Stomach smooth muscle (tissue), 2 donors: Measurements from ENCODE around the gene RNF126.

Source experiments
- H3K27ac ChIP-seq: one replicate; pipeline ENCODE4 v1.7.0; 2013; ENCODE audit warnings: mild to moderate bottlenecking, low read length, inconsistent platforms
- H3K27me3 ChIP-seq, 2 donors: one replicate each; pipeline ENCODE4 v1.7.0; 2013; ENCODE audit warnings: low read length in 2 of 2; ENCODE audit not compliant: insufficient read depth in 2 of 2, control insufficient read depth in 1 of 2
- H3K36me3 ChIP-seq, 2 donors: one replicate each; pipeline ENCODE4 v1.7.0; 2013; ENCODE audit warnings: low read length in 2 of 2; ENCODE audit not compliant: control insufficient read depth in 2 of 2, insufficient read depth in 2 of 2
- H3K4me1 ChIP-seq: one replicate; pipeline ENCODE4 v1.7.0; 2013; ENCODE audit warnings: low read length; ENCODE audit not compliant: control insufficient read depth, insufficient read depth
- H3K4me3 ChIP-seq, 2 donors: one replicate each; pipeline ENCODE4 v1.7.0; 2013; ENCODE audit warnings: low read length in 2 of 2
- H3K9ac ChIP-seq, 2 donors: one replicate each; pipeline ENCODE4 v1.7.0; 2013; ENCODE audit warnings: low read length in 2 of 2, mild to moderate bottlenecking in 1 of 2
- H3K9me3 ChIP-seq, 2 donors: one replicate each; pipeline ENCODE4 v1.7.0; 2013; ENCODE audit warnings: low read length in 2 of 2; ENCODE audit not compliant: control insufficient read depth in 2 of 2
- donor health status: healthy.
- donor health status: Pancreatic carcinoma.

Gene RNF126

DNA sequence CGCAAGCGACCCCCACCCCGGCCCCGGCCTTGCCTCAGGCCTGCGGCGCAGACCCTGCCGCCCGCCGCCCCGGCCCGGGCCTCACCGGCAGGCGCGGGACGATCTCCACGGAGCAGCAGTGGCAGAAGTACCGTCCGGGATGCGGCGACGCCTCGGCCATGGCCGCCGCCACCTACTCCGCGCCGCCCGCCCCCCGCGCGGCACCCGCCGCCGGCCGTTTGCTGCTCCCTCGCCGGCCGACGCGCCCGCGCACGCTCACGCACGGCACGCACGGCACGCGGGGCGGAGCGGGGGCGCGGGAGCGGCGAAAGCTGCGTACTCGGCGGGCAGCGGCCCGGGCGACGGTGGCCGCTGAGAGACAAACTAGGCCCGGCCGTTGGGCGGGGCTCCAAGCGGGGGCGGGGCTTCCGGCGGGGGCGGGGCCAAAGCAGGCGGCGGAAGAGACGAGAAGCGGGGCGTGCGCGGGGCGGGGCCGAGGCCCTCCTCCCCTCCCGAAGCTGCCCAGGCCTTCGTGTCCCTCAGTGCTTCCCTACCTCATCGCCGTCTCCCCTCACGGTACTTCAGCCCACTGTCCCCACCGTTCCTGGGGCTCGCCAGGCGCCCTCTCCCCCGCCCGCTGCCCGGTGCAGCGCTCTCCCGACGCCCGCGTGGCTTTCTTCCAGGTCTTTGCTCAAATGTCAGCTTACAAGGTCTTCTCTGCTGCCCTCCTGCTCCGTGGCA, at the start of gene RNF126:
TSS of gene RNF126 (minus strand) at position 253 of the 720 bp plus-strand sequence. CDS start at position 160, 93 bp downstream.
- peak within 1 kb of the TSS; percentile 76 to 81 for H3K4me3 ChIP-seq
- H3K27ac ChIP-seq = peak within 1 kb of the TSS; percentile 90
- H3K4me1 ChIP-seq = peaks cover 52% of the 10 kb centered on the region
- H3K9me3 ChIP-seq = no peaks in the 10 kb centered on the region
- no peaks in the 10 kb centered on the region for H3K27me3 ChIP-seq
- H3K9ac ChIP-seq = peak within 1 kb of the TSS; percentile 80 to 84
- H3K36me3 ChIP-seq = no peaks in the 10 kb centered on the region

DNA sequence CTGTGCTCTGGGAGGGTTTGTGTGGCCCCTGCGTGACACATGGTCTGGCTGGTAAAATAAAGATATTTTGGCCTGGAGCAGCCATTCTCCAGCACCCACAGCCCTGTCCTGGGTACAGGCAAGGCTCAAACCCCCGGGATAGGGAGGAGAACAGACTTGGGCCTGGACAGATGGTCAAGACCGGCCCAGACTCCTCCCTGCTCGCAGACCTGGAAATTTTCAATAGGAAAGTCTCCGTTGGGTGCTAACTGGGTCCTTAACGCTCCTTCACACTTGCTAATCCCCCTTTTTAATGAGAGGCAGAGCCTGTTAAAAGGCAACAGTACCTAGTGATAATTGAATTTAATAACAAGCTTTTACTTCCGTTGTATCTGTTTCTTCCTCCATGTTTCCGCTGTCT, 48.2 kb upstream of the RNF126 start:
- Histone ChIP-seq H3K4me1 (peaks cover 16% of the 10 kb centered on the region), H3K4me3 (no peak overlapping the region), H3K27me3 (peaks cover 0 to 5% of the 10 kb centered on the region in 2 donors), H3K9me3 (peaks cover 2 to 3% of the 10 kb centered on the region in 2 donors), H3K9ac (no peak overlapping the region), H3K36me3 (peaks cover 0 to 2% of the 10 kb centered on the region in 2 donors), H3K27ac (no peak overlapping the region)

DNA sequence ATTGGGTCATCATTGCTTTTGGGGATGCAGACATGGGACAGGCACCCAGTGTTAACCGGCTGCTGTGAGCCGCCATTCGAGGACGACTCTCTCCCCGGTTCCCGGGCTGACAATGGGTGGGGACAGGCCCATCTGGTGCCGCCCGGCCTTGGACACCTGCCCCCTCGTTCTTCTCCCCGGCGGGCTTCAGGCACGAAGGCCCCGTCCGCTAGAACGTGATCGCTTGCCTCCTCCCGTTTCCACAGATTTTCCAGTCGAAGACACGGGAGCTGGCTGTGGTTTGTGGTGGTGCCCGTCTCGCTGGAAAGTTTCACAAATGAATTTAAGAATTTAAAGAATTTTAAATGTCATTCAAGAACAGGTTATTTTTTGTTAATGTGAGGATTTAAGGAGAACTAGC, 47.8 kb upstream of the RNF126 start:
- H3K9ac ChIP-seq = no peak overlapping the region
- H3K9me3 ChIP-seq = peaks cover 2 to 3% of the 10 kb centered on the region in 2 donors
- no peak overlapping the region for H3K4me3 ChIP-seq
- H3K4me1 ChIP-seq = peaks cover 16% of the 10 kb centered on the region
- H3K27ac ChIP-seq = no peak overlapping the region
- peaks cover 0 to 5% of the 10 kb centered on the region in 2 donors for H3K27me3 ChIP-seq
- peaks cover 0 to 2% of the 10 kb centered on the region in 2 donors for H3K36me3 ChIP-seq

DNA sequence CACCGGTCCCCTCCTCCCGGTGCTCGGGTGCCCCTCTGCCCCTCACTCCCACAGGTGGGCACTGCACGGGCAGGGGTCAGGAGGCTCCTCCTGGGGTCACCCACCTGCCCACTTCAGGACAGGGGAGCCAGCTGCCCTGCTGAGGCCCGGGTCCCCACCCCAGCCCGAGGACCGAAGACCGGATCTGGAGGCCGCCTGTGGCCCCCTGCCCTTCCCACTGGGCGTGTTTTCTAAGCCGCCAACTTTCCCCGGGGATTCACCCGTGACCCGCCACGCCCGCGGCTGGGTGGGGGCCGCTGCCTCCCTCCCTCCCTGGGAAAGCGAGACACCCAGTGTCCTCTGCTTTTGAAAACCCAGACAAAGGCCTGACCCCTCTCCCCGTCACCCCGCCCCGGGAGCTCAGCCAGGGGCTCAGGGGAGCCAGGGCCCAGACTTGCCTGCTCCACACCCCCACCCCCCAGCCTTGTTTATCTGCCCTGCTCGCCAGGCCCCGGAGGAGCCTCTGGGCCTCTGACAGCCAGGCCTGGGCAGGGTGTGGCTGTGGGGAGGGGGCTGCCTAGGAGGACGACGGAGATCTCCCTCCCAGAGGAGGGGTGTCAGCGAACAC, 47.1 kb upstream of the RNF126 start:
- H3K4me3 ChIP-seq = peak overlapping the region; percentile 55 to 71
- no peak overlapping the region for H3K9ac ChIP-seq
- H3K27ac ChIP-seq = peak overlapping the region; percentile 31

DNA sequence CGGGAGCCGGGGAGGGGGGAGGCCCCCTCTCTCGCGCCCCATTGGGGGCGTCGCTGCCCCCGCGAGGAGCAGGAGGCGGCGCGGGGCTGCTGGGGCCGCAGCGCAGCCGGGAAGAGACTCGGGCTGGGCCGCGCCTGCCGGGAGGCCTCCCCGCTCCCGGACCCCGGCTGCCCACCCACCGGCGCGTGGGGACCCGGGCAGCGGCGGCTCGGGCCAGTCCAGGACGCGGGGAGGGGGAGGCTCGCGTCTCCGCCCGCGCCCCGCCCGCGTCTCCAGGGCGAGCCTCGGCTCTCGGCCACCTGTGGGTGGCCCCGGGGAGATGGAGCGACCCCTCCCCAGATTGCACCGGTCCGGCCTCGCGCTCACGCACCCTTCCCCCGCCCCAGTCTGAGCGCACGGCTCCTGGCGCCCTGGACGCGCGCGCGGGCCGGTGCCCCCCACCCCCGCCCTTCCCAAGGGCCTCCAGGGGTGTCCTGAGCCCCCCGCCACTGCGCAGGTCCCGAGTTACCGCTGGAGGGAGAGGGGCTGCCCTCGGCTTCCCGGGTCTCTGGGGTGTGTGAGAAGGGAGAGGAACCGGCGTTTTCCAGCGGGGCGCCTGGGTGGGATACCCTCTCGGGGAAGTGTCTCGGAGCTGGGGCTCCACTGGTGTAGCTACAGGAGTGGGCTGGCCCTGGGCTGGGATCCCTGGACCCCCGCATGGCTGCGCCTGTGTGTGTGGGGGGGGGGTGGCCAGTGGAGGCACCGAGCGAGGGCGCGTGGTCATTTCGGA, 46.4 kb upstream of the RNF126 start:
- Histone ChIP-seq H3K9ac (peak overlapping the region in 1 of 2 donors; percentile 28), H3K27me3 (peaks cover 0 to under 1% of the 10 kb centered on the region in 2 donors)

More for the DNA sequence above, 47.1 kb upstream of the RNF126 start:
- no peaks in the 10 kb centered on the region for H3K27me3 ChIP-seq
- peaks cover 16% of the 10 kb centered on the region for H3K4me1 ChIP-seq
- no peaks in the 10 kb centered on the region for H3K36me3 ChIP-seq
- H3K9me3 ChIP-seq = no peaks in the 10 kb centered on the region

DNA sequence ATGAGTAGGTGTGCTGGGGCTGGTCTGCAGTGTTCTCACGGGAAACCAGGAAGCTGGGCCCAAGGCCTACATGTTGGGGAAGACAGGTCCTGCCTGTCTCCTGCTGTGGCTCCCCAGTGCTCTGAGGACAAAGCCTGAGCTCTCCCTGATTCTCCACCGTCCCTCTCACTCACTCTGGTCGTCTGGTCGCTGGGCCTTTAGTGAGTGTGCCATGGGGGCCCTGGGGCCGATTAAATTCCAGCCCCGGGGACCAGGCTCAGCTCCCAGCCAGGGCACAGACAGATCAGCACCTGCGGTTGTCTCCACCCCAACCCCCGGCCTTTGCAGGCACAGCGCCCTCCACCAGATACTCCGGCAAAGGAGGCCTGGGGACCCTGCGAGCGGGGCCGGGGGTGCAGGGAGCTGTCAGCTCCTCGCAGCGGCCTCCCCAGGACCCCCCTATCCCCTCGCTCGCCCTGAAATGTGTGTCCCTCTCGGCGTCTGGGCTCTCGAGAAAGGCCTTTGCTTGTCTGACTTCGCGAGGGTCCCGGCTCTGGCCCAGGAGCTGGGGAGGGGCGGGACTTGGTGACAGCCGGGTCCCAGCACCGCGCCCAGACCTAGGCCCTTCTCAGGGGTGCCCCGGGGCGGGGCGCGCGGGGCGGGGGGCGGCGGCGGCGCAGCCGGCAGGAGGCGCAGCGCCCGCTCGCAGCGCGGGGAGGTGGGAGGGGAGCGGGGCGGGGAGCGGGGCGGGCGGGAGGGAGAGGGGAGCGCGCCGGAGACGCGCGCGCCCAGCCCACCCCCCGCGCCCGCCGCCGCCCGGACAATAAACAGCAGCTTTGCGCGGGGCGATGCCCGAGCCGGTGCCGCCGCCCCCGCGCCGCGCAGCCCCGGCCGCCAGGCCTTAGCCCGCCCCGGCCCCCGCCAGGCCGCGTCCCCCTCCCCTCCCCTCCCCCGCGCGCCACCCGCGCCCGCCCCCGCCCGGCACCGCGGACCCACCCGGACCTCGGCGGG, 45.4 kb upstream of the RNF126 start, which contains the start of gene PALM:
TSS of gene PALM (plus strand) at position 782 of the 990 bp plus-strand sequence. CDS start 212 bp downstream, outside the sequence.
- peak within 1 kb of the TSS; percentile 55 to 71 for H3K4me3 ChIP-seq
- peaks cover 0 to 2% of the 10 kb centered on the region in 2 donors for H3K27me3 ChIP-seq
- no peaks in the 10 kb centered on the region for H3K36me3 ChIP-seq
- peak within 1 kb of the TSS; percentile 31 for H3K27ac ChIP-seq
- H3K9ac ChIP-seq = peak within 1 kb of the TSS; percentile 31 to 51
- no peaks in the 10 kb centered on the region for H3K9me3 ChIP-seq
- peaks cover 16% of the 10 kb centered on the region for H3K4me1 ChIP-seq

More for the DNA sequence above, 46.4 kb upstream of the RNF126 start:
- Histone ChIP-seq H3K4me1 (peaks cover 16% of the 10 kb centered on the region), H3K36me3 (no peaks in the 10 kb centered on the region), H3K4me3 (peak overlapping the region; percentile 55 to 71), H3K27ac (peak overlapping the region; percentile 31), H3K9me3 (no peaks in the 10 kb centered on the region)

DNA sequence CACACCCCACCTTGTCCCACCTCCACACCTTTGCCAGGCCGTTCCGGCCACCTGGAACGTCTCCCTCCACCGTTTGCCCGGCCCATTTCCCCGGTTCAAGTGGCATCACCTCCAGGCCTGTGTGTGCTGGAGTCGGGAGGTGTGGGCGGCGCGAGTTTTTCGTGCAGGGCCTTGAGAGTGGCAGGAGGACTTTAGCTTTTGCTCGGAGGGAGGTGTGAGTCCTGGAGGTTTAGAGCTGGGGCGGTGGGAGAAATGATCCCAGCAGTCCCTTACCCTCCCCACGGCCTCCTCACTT, 41.4 kb upstream of the RNF126 start:
- Histone ChIP-seq H3K9me3 (no peaks in the 10 kb centered on the region), H3K27ac (no peak overlapping the region), H3K4me1 (peaks cover 6% of the 10 kb centered on the region), H3K27me3 (peaks cover 3 to 9% of the 10 kb centered on the region in 2 donors), H3K36me3 (no peaks in the 10 kb centered on the region), H3K9ac (no peak overlapping the region), H3K4me3 (no peak overlapping the region)

DNA sequence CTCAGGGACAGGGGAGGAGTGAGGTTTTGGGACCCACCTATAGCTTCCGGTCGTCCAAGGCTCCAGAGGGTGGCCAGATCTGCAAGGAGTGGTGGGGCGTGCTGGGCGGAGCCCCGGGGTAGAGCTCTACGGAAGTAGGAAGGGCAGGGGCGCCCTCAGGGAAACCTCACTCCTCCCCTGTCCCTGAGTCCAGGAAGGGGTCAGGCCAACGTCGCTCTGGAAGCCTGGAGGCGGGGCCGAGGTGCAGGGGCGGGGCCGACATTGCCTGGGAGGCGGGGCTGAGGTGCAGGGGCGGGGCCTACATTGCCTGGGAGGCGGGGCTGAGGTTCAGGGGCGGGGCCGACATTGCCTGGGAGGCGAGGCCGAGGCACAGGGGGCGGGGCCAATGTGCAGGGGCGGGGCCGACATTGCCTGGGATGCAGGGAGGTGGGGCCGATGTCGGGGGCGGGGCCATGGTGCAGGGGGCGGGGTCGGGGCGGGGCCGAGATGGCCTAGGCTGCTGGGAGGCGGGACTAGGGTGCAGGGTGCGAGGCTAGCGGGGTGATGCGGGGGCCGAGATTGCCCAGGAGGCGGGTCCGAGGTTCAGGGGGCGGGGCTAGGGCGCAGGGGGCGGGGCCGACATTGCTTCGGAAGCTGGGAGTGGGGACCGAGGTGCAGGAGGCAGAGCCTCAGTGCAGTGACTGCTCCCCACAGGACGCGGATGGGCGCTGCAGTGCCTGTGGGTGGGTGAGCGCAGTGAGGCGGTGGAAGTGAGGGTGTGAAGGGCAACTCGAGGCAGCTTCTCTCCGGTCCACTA, 40.8 kb upstream of the RNF126 start:
- Histone ChIP-seq H3K9ac (no peak overlapping the region), H3K4me1 (peaks cover 5% of the 10 kb centered on the region), H3K4me3 (peak overlapping the region in 1 of 2 donors; percentile 15), H3K27me3 (peaks cover 3 to 9% of the 10 kb centered on the region in 2 donors), H3K27ac (no peak overlapping the region), H3K9me3 (no peaks in the 10 kb centered on the region), H3K36me3 (no peaks in the 10 kb centered on the region)

DNA sequence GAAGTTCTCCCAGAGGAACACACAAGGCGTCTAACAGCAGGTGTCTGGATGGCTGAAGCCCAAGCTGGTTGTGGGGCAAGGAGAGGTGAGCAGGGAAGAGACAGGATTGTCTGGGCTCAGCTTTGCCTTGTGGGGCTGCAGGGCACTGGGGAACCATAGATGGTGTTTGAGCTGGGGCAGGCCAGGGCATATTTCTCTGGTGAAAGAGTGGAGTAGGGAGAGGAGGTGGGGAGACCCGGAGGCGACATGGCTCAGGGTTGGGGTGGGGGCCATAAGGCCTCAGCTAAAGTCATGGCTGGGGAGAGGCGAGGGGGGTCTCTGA, 40.3 kb upstream of the RNF126 start:
- Histone ChIP-seq H3K9ac (no peak overlapping the region), H3K27ac (no peak overlapping the region), H3K4me1 (peaks cover 3% of the 10 kb centered on the region), H3K9me3 (no peaks in the 10 kb centered on the region), H3K4me3 (peak overlapping the region in 1 of 2 donors; percentile 15), H3K36me3 (no peaks in the 10 kb centered on the region), H3K27me3 (peaks cover 3 to 9% of the 10 kb centered on the region in 2 donors)
